Cerebellar nuclear complex (tissue), 1 donor: ENCODE results near the gene EPHX1.

ENCODE experiments used
- DNase-seq, 2 experiments: peaks; one replicate each; lab custom pipeline; 2025; lab: John Stamatoyannopoulos, UW

EPHX1 gene

DNA sequence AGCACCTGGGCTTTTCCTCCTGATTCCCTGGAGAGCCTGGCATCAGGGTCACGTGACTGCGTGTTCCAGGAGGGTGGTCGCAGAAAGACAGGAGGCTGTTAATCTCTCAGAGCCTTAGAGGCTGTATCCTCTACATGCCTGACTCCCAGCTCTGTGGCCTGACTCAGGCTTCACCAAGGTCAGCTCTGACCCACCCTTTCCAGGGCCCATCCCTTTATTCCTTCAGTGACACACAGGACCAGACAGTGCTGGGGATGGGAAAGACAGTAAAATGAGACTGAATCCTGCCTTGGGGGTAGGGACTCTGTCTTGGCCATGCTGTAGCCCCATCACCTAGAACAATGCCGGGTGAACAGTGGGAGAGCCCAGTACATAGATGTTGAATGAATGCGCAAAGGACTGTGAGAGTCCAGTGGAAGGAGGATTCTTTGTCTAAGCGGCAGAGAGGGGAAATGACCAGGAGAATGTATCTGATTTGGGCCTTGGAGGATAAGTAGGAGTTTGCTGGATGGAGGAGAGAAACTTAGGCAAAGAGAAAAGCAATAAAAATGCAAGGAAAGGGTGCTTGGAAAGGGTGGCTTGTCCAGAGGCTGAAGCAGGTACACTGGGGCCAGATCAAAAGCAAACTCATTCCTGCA lies 33.0 kb downstream of the EPHX1 start:
- no peak for DNase-seq

DNA sequence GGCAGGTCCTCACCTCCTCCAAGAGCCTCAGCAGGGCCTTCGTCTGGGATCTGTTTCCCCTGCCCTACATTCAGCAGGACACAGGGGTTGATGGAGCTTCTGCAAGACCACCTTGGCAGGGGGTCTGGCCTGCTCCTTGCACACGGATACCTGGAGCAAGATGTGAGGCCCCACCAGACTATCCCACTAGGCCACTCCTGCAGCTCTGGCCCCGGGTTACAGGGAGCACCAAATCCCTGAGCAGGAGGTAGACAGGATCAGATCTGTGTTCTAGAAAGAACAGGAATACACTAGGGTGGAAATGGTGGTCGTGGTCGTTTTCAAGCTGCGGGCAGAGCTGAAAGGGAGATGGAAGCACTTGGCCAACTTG lies 33.5 kb downstream of the EPHX1 start:
- no peak for DNase-seq

DNA sequence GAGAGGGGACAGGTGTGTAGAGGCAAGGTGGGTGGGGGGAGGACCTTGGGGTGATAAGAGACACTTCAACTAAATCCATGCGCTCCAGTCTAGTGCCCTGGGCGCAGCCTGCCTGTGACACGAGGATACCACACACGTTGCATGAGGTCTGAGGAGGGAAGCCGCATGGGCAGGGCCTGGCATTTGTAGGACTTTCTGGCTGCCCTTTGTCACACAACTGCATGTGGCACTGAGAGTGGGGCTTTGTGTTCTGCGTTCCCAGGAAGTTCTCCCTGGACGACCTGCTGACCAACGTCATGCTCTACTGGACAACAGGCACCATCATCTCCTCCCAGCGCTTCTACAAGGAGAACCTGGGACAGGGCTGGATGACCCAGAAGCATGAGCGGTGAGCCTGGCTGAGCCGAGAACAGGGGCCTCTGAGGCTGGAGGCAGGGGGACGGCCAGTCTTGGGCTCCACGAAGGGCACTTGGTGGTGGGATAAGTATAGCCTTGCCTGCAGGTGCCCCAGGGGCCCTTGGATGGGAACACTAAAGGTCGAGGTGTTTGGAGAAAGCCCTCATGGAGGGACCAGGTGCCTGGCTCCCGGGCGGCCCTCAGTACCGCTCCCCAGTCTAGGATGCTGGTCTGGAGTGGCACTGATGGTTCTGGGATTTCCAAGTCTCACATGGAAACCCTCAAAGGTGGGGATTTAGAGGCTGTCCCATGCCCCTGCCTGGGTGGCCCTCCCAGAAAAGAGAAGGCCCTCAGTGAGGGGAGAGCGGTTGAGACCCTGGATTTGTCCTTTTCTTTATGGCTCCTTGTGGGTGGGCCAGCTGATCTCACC lies 34.5 kb downstream of the EPHX1 start:
- no peak for DNase-seq

- DNase-seq: no peak
These were observed 35.2 kb downstream of the EPHX1 start for GRCh38 chr1:225845097-225845496.

GRCh38 chr1:225845571-225846259 lies 35.8 kb downstream of the EPHX1 start:
- DNase-seq: no peak

GRCh38 chr1:225846331-225847310 lies 36.7 kb downstream of the EPHX1 start:
- DNase-seq: no peak

GRCh38 chr1:225847610-225848009 lies 37.7 kb downstream of the EPHX1 start:
- DNase-seq: no peak

DNA sequence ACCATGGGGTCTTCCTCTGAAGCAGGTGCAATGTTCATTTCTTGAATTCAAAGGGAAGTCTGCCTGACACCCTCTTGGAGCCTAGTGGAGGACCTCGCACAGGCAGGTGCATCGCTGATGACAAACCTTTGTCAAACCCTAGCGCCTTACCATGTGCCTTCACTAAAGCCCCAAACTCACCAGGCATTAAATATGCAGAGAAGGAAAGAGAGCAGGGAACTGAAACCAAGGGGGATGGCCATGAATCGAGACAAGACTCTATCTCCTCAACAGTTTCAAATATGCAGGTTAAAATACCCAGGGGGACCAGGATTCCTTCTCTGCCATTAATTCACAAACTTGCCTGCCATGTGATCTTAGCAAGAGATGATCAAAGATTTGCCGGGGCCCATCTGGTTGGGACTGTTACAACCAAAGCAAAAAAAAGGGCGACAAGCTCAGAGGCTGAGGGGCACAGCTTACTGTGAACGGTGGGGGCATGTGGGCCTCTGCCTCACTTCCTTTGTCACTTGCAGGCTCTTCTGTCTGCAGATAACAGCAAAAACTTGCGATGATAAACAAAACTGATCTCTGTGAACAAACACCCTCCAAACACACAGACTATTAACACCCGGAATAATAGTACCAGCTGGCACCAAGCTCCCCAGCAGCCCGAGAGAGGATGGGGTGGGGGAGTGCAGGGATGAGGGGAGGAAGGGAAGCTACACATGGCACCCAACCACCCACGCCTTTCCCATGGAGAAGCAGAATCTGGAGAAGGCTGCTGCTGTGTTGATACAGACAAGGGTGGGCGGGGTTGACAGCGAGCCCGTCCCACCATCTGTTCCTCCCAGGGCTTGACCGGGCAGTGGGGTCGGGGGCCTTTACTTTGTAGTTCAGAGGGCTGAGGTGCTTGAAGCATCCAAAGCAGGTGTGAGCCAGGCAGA lies 38.4 kb downstream of the EPHX1 start:
- DNase-seq: no peak

DNA sequence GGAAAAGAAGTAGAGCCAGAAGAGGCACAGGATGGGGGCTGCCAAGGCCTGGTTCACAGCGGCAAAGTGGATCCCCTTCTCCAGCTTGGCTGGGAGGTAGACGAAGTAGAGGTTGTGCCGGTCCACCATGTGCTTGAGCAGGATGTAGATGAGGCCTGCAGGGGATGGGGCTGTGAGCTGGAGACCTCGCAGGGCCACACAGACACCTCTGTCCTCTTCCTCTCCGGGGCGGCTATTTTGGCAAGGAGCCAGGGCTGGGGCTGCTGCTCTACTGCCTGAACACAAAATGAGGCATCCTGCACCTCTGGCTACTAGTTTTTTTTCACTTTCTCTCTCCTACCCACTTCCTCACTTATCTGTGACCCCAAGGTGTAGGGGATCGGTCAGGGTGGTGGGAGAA lies 40.0 kb downstream of the EPHX1 start:
- no peak for DNase-seq

DNA sequence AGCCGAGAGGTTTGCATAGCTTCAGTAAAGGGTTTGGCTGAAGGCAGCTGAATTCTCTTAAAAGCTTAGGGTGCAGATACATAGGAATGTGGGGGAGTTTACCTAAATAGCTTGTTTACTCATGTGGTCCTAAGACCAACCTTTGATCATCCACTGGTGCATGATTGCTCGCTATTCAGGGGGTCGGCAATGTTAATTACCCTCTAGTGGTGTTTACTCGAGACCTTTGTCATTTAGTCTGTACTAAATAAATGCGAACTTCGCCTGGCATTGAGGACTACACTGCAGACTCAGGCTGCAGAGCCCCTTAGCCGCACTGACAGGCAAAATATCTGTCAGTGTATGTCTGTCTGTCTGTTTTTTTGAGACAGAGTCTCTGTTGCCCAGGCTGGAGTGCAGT lies 40.4 kb downstream of the EPHX1 start:
- DNase-seq: no peak

DNA sequence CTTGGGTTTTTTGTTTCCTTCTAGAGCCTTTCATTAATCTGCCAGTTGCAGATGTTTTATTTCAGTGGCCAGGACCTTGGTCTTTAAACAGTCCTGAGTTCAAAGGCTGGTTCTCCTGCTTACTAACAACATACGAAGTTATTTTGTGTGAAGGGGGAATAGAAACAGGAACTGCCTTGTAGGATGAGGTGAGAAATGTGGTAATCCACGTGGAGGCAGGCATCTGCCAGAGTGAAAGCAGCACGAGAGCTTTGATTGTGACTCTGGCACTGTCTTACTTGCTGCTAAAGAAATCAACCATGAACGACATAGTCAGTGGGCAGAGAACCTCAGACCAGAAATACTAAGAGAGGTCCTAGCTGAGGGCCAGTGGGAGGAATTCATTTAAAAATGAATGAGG lies 41.9 kb downstream of the EPHX1 start:
- no peak for DNase-seq

DNA sequence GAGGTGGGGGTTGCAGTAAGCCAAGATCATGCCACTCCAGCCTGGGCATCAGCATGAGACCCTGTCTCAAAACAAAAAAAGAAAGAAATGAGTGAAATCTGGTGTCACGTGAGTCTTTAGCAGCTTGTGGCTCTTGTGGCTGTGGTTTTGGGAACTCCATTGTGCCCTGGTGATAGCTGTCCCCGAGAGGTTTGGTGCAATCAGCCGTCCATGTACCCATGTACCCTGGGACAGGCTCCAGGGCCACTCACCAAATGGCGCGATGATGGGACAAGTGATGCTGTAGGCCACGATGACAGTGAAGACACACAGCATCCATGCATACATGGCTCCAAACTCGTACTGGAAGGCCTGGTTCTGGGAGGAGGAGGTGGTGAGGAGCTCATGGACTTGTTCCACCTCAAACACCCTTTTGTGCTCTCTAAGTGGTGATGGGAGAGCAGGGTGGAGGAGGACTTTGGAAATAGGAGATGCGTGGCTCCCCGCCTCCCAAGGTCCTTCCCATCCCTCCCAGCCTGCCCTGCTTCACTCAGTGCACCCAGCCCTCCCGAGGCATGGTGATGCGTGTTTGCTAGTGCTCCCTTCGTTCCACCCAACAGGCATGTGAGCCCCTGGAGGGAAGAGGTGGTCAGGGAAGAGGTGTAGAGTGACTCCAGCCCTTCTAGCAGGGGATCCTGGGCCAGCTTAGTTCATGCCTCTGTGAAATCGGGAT lies 42.6 kb downstream of the EPHX1 start:
- no peak for DNase-seq

GRCh38 chr1:225853441-225853840 lies 43.5 kb downstream of the EPHX1 start:
- no peak for DNase-seq

DNA sequence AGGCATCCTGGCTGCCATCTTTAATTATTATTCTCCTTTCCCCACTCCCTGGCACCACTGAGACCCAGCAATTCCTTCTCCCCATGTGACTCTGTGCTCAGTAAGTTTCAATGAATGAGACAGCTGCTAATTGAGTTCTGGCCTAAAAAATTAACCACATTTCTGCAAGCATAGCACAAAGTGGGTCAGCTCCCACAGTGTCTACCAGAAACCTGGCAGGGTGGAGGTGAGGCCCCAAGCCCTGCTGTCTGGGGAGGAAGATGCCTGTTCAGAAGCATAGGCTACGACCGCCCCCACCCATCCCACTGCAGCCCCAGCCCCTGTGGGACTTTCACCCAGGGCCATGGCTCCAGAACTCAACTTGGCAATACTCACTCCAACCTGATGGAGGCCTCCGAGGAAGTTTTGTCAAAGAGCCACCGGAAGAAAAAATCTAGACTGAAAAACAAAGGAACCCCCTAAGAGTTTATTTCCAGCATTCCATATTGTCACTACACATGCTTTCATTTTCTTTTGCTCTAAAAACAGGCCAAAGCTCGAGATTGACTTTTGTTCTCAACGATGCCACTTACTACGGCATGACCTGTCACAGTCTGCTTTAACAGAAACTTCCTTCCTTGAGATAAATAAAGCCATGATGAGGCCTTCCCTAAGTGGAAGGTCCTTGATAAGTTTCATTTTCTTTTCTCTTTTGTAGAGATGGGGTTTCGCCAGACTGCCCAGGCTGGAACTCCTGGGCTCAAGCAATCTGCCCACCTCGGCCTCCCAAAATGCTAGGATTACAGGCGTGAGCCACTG lies 45.8 kb downstream of the EPHX1 start:
- no peak for DNase-seq

GRCh38 chr1:225857256-225857655 lies 47.3 kb downstream of the EPHX1 start:
- no peak for DNase-seq

- DNase-seq: no peak
These were observed 49.2 kb downstream of the EPHX1 start for GRCh38 chr1:225859151-225859550.

- no peak for DNase-seq
These were observed 50.2 kb downstream of the EPHX1 start for GRCh38 chr1:225860107-225860506.

GRCh38 chr1:225860876-225861441 lies 51.0 kb downstream of the EPHX1 start:
- no peak for DNase-seq
